Panc1 (cell line): ENCODE measurements around the gene C11orf21. TPM values are rescaled to one million over a fixed set of nuclear protein-coding genes. Genes with fewer than 3 reads are reported as not detected.
A peak's percentile ranks its signal among the peaks of the same experiment; 100 is the strongest.

Source experiments
- ATAC-seq: fragments of 200-7000 bp; cut with Tn5 transposase; 2 replicates; pipeline ENCODE4 v1.9.1; 2020; ENCODE audit warnings: mild to moderate bottlenecking, moderate library complexity
- BruUV-seq: library from RNA; stranded (reverse); fragments of 400-500 nt; replicated peaks from 2 replicates; lab custom pipeline; 2021; lab: Mats Ljungman, UMichigan
- CTCF ChIA-PET: fragments of 300-600 bp; sonication (Branson Sonifier 250); formaldehyde crosslinking; loops from one replicate; lab custom pipeline; 2022; ENCODE audit warnings: antibody characterized with exemption; lab: Charles Lee
- POLR2A ChIA-PET: fragments of 300-600 bp; sonication (Branson Sonifier 250); formaldehyde crosslinking; loops from one replicate; lab custom pipeline; 2022; ENCODE audit warnings: antibody characterized with exemption; lab: Charles Lee
- DNase-seq: peaks from one replicate; pipeline ENCODE4 v3.0.0-alpha.2; 2010; ENCODE audit warnings: low read depth, low spot score
- H3K27ac ChIP-seq: 2 replicates; pipeline ENCODE4 v1.5.1; 2011; ENCODE audit warnings: mild to moderate bottlenecking, low read length, inconsistent platforms
- H3K27me3 ChIP-seq: fragments of 200-500 bp; sonication (Bioruptor generic); 2 replicates; pipeline ENCODE4 v1.6.0; 2014; ENCODE audit warnings: low read length, inconsistent platforms; ENCODE audit not compliant: control insufficient read depth, insufficient read depth
- H3K36me3 ChIP-seq: fragments of 200-500 bp; sonication (Bioruptor generic); 2 replicates; pipeline ENCODE4 v1.5.1; 2014; ENCODE audit warnings: inconsistent platforms, mild to moderate bottlenecking, low read length, moderate library complexity; ENCODE audit not compliant: control insufficient read depth, insufficient read depth
- H3K4me1 ChIP-seq: 2 replicates; pipeline ENCODE4 v1.5.1; 2011; ENCODE audit warnings: inconsistent platforms, mild to moderate bottlenecking, low read length, moderate library complexity; ENCODE audit not compliant: control insufficient read depth, insufficient read depth
- H3K4me3 ChIP-seq, 2 experiments: 2 replicates each; pipeline ENCODE4 v1.5.1; 2011 to 2012; ENCODE audit warnings: low read depth in 2 of 2, low read length in 2 of 2, mild to moderate bottlenecking in 2 of 2, inconsistent platforms in 1 of 2, moderate library complexity in 1 of 2
- H3K9me3 ChIP-seq: fragments of 200-500 bp; sonication (Bioruptor generic); 2 replicates; pipeline ENCODE4 v1.5.1; 2014; ENCODE audit warnings: low read depth, mild to moderate bottlenecking, inconsistent platforms, low read length, moderate library complexity; ENCODE audit not compliant: control insufficient read depth, insufficient read depth
- POLR2AphosphoS5 ChIP-seq: IDR thresholded peaks from 2 replicates; pipeline ENCODE4 v1.6.1; 2012; ENCODE audit warnings: mild to moderate bottlenecking, low read depth, low read length, moderate library complexity
- SIN3A ChIP-seq: IDR thresholded peaks from 2 replicates; pipeline ENCODE4 v1.6.1; 2012; ENCODE audit warnings: low read depth, mild to moderate bottlenecking, low read length, moderate library complexity, borderline replicate concordance; ENCODE audit not compliant: insufficient read depth
- TCF7L2 ChIP-seq: IDR thresholded peaks from 2 replicates; pipeline ENCODE4 v1.6.1; 2011; ENCODE audit warnings: mild to moderate bottlenecking, low read depth, low read length, inconsistent platforms
- in situ Hi-C: cut with HindIII; loops from 2 replicates; pipeline ENCODE4 v1.10.0; 2016; ENCODE audit warnings: low sequenced_read_pairs, low pct_unique_long_range_greater_than_20kb
- intact Hi-C: fragments of 100-400 bp; cut with micrococcal nuclease; formaldehyde crosslinking; loops from one replicate; pipeline ENCODE4 v1.10.0; 2022; ENCODE audit not compliant: unreplicated experiment
- total RNA-seq: library from RNA; stranded (reverse); gene quantifications from one replicate; pipeline ENCODE4 v1.2.1, GENCODE V29; 2021; ENCODE audit not compliant: unreplicated experiment
- TF ChIP-seq, protein P1 (sequence below), 2 experiments: IDR thresholded peaks; 2 replicates each; pipeline ENCODE4 v1.6.1; 2011 to 2012; ENCODE audit warnings: low read depth in 2 of 2, control low read depth in 1 of 2, low read length in 1 of 2, mild to moderate bottlenecking in 1 of 2, moderate library complexity in 1 of 2; ENCODE audit not compliant: insufficient read depth in 1 of 2
- TF ChIP-seq, protein P2 (sequence below): fragments of 450-650 bp; IDR thresholded peaks from 2 replicates; pipeline ENCODE4 v1.5.1; 2017; ENCODE audit warnings: mild to moderate bottlenecking

C11orf21 gene
- total RNA-seq, 1 experiment from 2014 or later, result 0.31 TPM

DNA sequence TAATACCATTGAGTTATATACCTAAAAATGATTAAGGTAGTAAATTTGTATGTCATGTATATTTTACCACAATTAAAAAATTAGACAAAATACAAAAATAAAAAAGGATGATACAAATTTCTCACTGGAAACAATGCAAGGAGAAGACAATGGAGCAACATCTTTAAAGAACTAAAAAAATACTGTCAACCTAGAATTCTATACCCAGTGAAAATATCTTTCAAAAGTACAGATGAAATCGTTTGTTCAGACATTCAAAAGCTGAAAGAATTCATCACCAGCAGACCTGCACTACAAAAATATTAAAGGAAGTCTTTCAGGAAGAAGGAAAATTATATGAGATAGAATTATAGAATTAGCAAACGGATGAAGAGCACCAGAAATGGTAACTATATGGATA lies 21.5 kb downstream of the C11orf21 start:
- in situ Hi-C loops, result no loop called here

DNA sequence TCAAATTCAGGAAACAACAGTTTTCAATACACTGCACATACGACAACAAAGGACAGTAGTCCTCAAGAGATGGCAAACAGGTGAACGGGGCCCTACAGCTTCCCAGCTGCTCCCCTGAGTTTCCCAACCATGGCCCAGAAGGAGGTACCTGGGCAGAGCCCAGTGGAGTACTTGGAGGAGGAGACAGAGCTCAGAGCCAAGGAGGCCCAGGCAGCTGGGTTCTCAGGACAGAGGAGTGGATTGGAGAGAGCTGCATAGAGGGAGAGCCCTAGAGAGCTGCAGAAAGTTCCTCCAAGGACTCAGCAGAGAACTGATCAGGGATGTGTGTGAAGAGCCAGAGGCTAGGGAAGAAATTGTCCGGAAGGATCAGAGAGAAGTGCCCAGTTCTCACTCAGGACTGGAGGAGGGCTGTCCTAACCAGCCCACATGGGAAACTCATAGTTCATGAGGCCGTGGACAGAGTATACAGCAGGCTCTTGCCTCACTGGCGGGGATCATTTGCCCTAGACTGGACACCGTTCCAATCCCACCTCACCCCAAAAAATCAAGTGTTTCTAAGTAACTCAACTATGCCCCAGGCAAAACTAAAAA lies 23.7 kb downstream of the C11orf21 start:
- in situ Hi-C loops, result no loop called here
- intact Hi-C loops, result no loop called here
- ATAC-seq (0 out of 2 replicates have a peak, but pooled peaks have one; percentile 31), DNase-seq (no peak)
- Histone ChIP-seq H3K36me3 (no peaks in the 10 kb centered on the region), H3K9me3 (no peaks in the 10 kb centered on the region), H3K4me1 (no peaks in the 10 kb centered on the region), H3K27ac (no peak overlapping the region), H3K4me3 (no peak overlapping the region), H3K27me3 (peaks cover 24% of the 10 kb centered on the region)
- POLR2A ChIA-PET, result no interaction called here
- BruUV-seq, result no TSS peak
- TF ChIP-seq, protein P1, sequence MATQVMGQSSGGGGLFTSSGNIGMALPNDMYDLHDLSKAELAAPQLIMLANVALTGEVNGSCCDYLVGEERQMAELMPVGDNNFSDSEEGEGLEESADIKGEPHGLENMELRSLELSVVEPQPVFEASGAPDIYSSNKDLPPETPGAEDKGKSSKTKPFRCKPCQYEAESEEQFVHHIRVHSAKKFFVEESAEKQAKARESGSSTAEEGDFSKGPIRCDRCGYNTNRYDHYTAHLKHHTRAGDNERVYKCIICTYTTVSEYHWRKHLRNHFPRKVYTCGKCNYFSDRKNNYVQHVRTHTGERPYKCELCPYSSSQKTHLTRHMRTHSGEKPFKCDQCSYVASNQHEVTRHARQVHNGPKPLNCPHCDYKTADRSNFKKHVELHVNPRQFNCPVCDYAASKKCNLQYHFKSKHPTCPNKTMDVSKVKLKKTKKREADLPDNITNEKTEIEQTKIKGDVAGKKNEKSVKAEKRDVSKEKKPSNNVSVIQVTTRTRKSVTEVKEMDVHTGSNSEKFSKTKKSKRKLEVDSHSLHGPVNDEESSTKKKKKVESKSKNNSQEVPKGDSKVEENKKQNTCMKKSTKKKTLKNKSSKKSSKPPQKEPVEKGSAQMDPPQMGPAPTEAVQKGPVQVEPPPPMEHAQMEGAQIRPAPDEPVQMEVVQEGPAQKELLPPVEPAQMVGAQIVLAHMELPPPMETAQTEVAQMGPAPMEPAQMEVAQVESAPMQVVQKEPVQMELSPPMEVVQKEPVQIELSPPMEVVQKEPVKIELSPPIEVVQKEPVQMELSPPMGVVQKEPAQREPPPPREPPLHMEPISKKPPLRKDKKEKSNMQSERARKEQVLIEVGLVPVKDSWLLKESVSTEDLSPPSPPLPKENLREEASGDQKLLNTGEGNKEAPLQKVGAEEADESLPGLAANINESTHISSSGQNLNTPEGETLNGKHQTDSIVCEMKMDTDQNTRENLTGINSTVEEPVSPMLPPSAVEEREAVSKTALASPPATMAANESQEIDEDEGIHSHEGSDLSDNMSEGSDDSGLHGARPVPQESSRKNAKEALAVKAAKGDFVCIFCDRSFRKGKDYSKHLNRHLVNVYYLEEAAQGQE (IDR thresholded peaks at IDR 0.05; ENCODE audit: insufficient read depth in 1 of 2, low read depth in 2 of 2, low read length in 1 of 2), result no peak
- no peak for TF ChIP-seq POLR2AphosphoS5
- no peak for TF ChIP-seq TCF7L2
- TF ChIP-seq, protein P2, sequence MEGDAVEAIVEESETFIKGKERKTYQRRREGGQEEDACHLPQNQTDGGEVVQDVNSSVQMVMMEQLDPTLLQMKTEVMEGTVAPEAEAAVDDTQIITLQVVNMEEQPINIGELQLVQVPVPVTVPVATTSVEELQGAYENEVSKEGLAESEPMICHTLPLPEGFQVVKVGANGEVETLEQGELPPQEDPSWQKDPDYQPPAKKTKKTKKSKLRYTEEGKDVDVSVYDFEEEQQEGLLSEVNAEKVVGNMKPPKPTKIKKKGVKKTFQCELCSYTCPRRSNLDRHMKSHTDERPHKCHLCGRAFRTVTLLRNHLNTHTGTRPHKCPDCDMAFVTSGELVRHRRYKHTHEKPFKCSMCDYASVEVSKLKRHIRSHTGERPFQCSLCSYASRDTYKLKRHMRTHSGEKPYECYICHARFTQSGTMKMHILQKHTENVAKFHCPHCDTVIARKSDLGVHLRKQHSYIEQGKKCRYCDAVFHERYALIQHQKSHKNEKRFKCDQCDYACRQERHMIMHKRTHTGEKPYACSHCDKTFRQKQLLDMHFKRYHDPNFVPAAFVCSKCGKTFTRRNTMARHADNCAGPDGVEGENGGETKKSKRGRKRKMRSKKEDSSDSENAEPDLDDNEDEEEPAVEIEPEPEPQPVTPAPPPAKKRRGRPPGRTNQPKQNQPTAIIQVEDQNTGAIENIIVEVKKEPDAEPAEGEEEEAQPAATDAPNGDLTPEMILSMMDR, result no peak
- TF ChIP-seq SIN3A, result no peak
- CTCF ChIA-PET, result no interaction called here

More for the DNA sequence above, 21.5 kb downstream of the C11orf21 start:
- no peak overlapping the region for H3K4me3 ChIP-seq
- no peaks in the 10 kb centered on the region for H3K36me3 ChIP-seq
- H3K27me3 ChIP-seq, result peaks cover 36% of the 10 kb centered on the region
- H3K4me1 ChIP-seq, result no peaks in the 10 kb centered on the region
- intact Hi-C loops, result no loop called here
- CTCF ChIA-PET, result interaction anchor here (0.7 kb wide), 2 partner anchors 25 to 28 kb away, joined by 5 to 10 read pairs; no protein-coding TSS in a partner anchor
- no peak for DNase-seq
- TF ChIP-seq TCF7L2 (no peak), POLR2AphosphoS5 (no peak), SIN3A (no peak)
- TF ChIP-seq, protein P1 (IDR thresholded peaks at IDR 0.05; ENCODE audit: insufficient read depth in 1 of 2, low read depth in 2 of 2, low read length in 1 of 2), result no peak
- TF ChIP-seq, protein P2, result no peak
- no peak overlapping the region for H3K27ac ChIP-seq
- ATAC-seq, result no peak
- POLR2A ChIA-PET, result interaction anchor here (0.7 kb wide), 1 partner anchor 882 kb away, joined by 6 read pairs; no protein-coding TSS in a partner anchor
- no TSS peak for BruUV-seq
- H3K9me3 ChIP-seq, result no peaks in the 10 kb centered on the region
